ENCODE data around the gene WBP1. TPM values are rescaled to one million over a fixed set of nuclear protein-coding genes. Genes with fewer than 3 reads are reported as not detected.

Gene WBP1
- total RNA-seq, 4 donors from 2014 or later = 40.0 to 56.4 (median 47.2) TPM

DNA sequence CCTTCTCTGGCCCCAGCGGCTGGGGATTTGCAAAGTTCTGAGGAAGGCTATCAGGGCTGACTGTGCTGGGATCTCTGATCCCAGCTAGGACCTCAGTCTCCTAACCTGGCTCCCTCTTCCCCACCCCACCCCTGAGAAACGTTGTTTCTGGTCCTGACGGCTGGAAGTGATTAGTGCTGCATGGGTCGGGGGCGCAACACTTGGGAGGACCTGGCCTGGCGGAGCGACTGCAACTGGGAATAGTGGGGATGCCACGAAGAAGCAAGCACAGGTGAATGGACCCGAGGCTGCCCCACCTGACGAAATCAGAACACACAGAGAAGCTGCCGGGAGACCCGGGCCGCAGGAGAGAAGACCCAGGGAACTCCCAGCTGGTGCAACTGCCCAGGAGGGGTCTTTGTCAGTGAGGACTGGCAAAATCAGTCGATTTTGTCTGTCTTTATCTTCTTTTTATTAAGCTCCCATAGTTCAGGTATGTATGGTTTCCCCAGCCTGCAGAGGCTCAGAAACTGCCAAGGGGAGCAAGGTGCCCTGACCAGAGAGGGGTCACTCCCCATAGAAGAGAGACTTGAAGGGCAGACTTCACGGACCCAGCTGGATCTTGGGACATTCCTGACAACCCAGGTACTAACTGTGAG, 41.8 kb downstream of the WBP1 start:
- no peak for DNase-seq (ENCODE audit: extremely low spot score)
- Histone ChIP-seq H3K36me3 (peaks cover 0 to 8% (median 6%) of the 10 kb centered on the region in 4 donors), H3K27ac (replicated peaks in 1 of 4) (no peak overlapping the region), H3K4me1 (peaks cover 42 to 60% (median 53%) of the 10 kb centered on the region in 4 donors), H3K4me3 (no peak overlapping the region), H3K27me3 (peaks cover 0 to 80% (median 51%) of the 10 kb centered on the region in 4 donors), H3K9me3 (no peaks in the 10 kb centered on the region)
- intact Hi-C loops (cut with DNase I) = no loop called here
- WGBS = 50% methylated on average over 14 of the region's 15 CpGs
- TF ChIP-seq CTCF (IDR thresholded peaks at IDR 0.05) (no peak), POLR2A (IDR thresholded peaks at IDR 0.05; ENCODE audit: low read depth) (no peak), POLR2AphosphoS5 (IDR thresholded peaks at IDR 0.05) (no peak), EP300 (IDR thresholded peaks at IDR 0.05) (no peak)

DNA sequence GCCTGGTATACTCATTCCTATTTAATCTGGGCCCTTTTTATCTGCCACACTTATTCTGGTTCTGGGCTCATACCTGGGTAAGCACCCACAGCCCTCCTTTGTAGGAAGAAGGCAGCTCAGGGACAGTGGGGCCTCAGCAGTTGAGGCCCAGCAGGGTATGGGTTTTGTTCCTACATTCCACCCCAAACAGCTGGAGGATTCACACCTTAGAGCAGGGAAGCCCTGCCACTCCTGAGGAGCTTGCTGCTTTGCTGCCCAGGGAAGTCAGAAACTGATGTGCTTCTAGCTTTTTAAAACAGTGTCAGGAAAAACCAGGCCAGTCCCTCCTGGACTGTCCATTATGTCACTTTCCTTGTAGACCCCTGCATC, 42.3 kb downstream of the WBP1 start:
- H3K4me3 ChIP-seq = no peak overlapping the region
- TF ChIP-seq CTCF (IDR thresholded peaks at IDR 0.05) (no peak), EP300 (IDR thresholded peaks at IDR 0.05) (no peak), POLR2A (IDR thresholded peaks at IDR 0.05; ENCODE audit: low read depth) (no peak), POLR2AphosphoS5 (IDR thresholded peaks at IDR 0.05) (no peak)
- peaks cover 46 to 63% (median 58%) of the 10 kb centered on the region in 4 donors for H3K4me1 ChIP-seq

GRCh38 chr2:74501335-74502071, 43.3 kb downstream of the WBP1 start:
- peaks cover 0 to 21% (median 18%) of the 10 kb centered on the region in 4 donors for H3K36me3 ChIP-seq
- H3K27me3 ChIP-seq = peaks cover 0 to 93% (median 51%) of the 10 kb centered on the region in 4 donors
- no peak for DNase-seq (ENCODE audit: extremely low spot score)
- peak overlapping the region in 1 of 4 donors; percentile 56 for H3K4me3 ChIP-seq
- WGBS = 79% methylated on average over 18 of the region's 18 CpGs
- no peak overlapping the region for H3K27ac ChIP-seq (replicated peaks in 1 of 4)
- TF ChIP-seq POLR2AphosphoS5 (IDR thresholded peaks at IDR 0.05) (no peak), POLR2A (IDR thresholded peaks at IDR 0.05; ENCODE audit: low read depth) (no peak), CTCF (IDR thresholded peaks at IDR 0.05) (no peak), EP300 (IDR thresholded peaks at IDR 0.05) (no peak)
- H3K9me3 ChIP-seq = no peaks in the 10 kb centered on the region
- H3K4me1 ChIP-seq = peaks cover 55 to 72% (median 67%) of the 10 kb centered on the region in 4 donors
- intact Hi-C loops (cut with DNase I) = loop anchor here (2.0 kb wide), 1 partner anchor 27 kb away; the partner anchor contains the start of genes AUP1 and HTRA2

More for the DNA sequence above, 42.3 kb downstream of the WBP1 start:
- intact Hi-C loops (cut with DNase I) = no loop called here
- peaks cover 0 to 85% (median 51%) of the 10 kb centered on the region in 4 donors for H3K27me3 ChIP-seq
- no peak overlapping the region for H3K27ac ChIP-seq (replicated peaks in 1 of 4)
- DNase-seq (ENCODE audit: extremely low spot score) = no peak
- H3K9me3 ChIP-seq = no peaks in the 10 kb centered on the region
- H3K36me3 ChIP-seq = peaks cover 0 to 13% (median 11%) of the 10 kb centered on the region in 4 donors

GRCh38 chr2:74502147-74502719, 44.0 kb downstream of the WBP1 start:
- 32% methylated on average over 31 of the region's 32 CpGs for WGBS
- H3K9me3 ChIP-seq = no peaks in the 10 kb centered on the region
- TF ChIP-seq POLR2A (IDR thresholded peaks at IDR 0.05; ENCODE audit: low read depth) (no peak), EP300 (IDR thresholded peaks at IDR 0.05) (no peak), POLR2AphosphoS5 (IDR thresholded peaks at IDR 0.05) (no peak), CTCF (IDR thresholded peaks at IDR 0.05) (no peak)
- intact Hi-C loops (cut with DNase I) = loop anchor here (2.0 kb wide), 1 partner anchor 27 kb away; the partner anchor contains the start of genes AUP1 and HTRA2
- DNase-seq (ENCODE audit: extremely low spot score) = no peak
- H3K4me3 ChIP-seq = peak overlapping the region; percentile 52 to 66 (median 56)
- H3K36me3 ChIP-seq = peaks cover 0 to 21% (median 18%) of the 10 kb centered on the region in 4 donors
- H3K27me3 ChIP-seq = peaks cover 0 to 87% (median 50%) of the 10 kb centered on the region in 4 donors
- peaks cover 57 to 78% (median 73%) of the 10 kb centered on the region in 4 donors for H3K4me1 ChIP-seq
- H3K27ac ChIP-seq (replicated peaks in 1 of 4) = peak overlapping the region; percentile 58 to 77 (median 72)

Measured in esophagus muscularis mucosa (tissue), 4 donors.